SK-N-SH (cell line): ENCODE data around the gene MAN2A1. TPM values are rescaled to one million over a fixed set of nuclear protein-coding genes. Genes with fewer than 3 reads are reported as not detected.

Experiments
- CTCF ChIA-PET: fragments of 300-600, 350-600 bp; formaldehyde crosslinking; extraction: SDS; loops from one replicate; lab custom pipeline; 2021; lab: Yijun Ruan, JAX
- POLR2A ChIA-PET: fragments of 350-600 bp; sonication (Branson Sonifier 250); formaldehyde crosslinking; extraction: SDS; loops from one replicate; lab custom pipeline; 2020; ENCODE audit warnings: antibody characterized with exemption, inconsistent platforms; lab: Yijun Ruan, JAX
- DNase-seq: peaks from one replicate; pipeline ENCODE4 v3.0.0; 2012
- H2AFZ ChIP-seq: fragments of 200-600 bp; sonication (generic); 2 replicates; pipeline ENCODE4 v1.8.1; 2016; ENCODE audit warnings: antibody characterized with exemption, mild to moderate bottlenecking, low read depth
- H3F3A ChIP-seq: fragments of 200-600 bp; sonication (generic); replicated peaks from 2 replicates; pipeline ENCODE3; 2016; ENCODE audit warnings: antibody characterized with exemption, mild to moderate bottlenecking; ENCODE audit not compliant: insufficient read depth
- H3K27ac ChIP-seq, 2 experiments: fragments of 200-500 bp in 1 of 2; fragments of 200-600 bp in 1 of 2; sonication (Bioruptor generic) in 1 of 2; sonication (generic), shearing (Covaris generic) in 1 of 2; 2 replicates each; pipeline versions ENCODE4 v1.5.1 to v1.6.1; 2014 to 2016; ENCODE audit warnings: low read depth in 2 of 2, inconsistent platforms in 1 of 2, low read length in 1 of 2, mild to moderate bottlenecking in 1 of 2, mixed read lengths in 1 of 2
- H3K27me3 ChIP-seq: fragments of 200-600 bp; sonication (generic), shearing (Covaris generic); 2 replicates; pipeline ENCODE4 v1.6.1; 2016; ENCODE audit warnings: mixed run types; ENCODE audit not compliant: insufficient read depth
- H3K36me3 ChIP-seq, 2 experiments: fragments of 200-500 bp in 1 of 2; fragments of 200-600 bp in 1 of 2; sonication (Bioruptor generic) in 1 of 2; sonication (generic) in 1 of 2; replicated peaks in 1 of 2; 2 replicates each; pipeline versions ENCODE3 to v1.5.1; 2014 to 2016; ENCODE audit warnings: low read length in 1 of 2, mild to moderate bottlenecking in 1 of 2; ENCODE audit not compliant: insufficient read depth in 2 of 2, control insufficient read depth in 1 of 2
- H3K4me1 ChIP-seq, 2 experiments: fragments of 200-500 bp in 1 of 2; fragments of 200-600 bp in 1 of 2; sonication (Bioruptor generic) in 1 of 2; sonication (generic), shearing (Covaris generic) in 1 of 2; 2 replicates each; pipeline versions ENCODE4 v1.5.1 to v1.6.1; 2014 to 2016; ENCODE audit warnings: low read depth in 1 of 2, low read length in 1 of 2, mixed run types in 1 of 2; ENCODE audit not compliant: insufficient read depth in 2 of 2, control insufficient read depth in 1 of 2
- H3K4me2 ChIP-seq: fragments of 200-600 bp; sonication (generic), shearing (Covaris generic); 2 replicates; pipeline ENCODE4 v1.6.1; 2017; ENCODE audit warnings: mixed run types
- H3K4me3 ChIP-seq, 2 experiments: fragments of 200-500 bp in 1 of 2; fragments of 200-600 bp in 1 of 2; sonication (Bioruptor generic) in 1 of 2; sonication (generic), shearing (Covaris generic) in 1 of 2; 2 replicates each; pipeline versions ENCODE4 v1.5.1 to v1.8.1; 2014 to 2016; ENCODE audit warnings: low read depth in 2 of 2, inconsistent platforms in 1 of 2, low read length in 1 of 2, mild to moderate bottlenecking in 1 of 2, mixed read lengths in 1 of 2, moderate library complexity in 1 of 2
- H3K79me2 ChIP-seq: fragments of 200-600 bp; sonication (generic); 2 replicates; pipeline ENCODE4 v1.8.1; 2017; ENCODE audit warnings: mild to moderate bottlenecking; ENCODE audit not compliant: insufficient read depth
- H3K9ac ChIP-seq: fragments of 200-600 bp; sonication (generic); 2 replicates; pipeline ENCODE4 v1.6.1; 2017; ENCODE audit warnings: mixed run types
- H3K9me2 ChIP-seq: fragments of 200-600 bp; sonication (generic); 2 replicates; pipeline ENCODE4 v1.6.1; 2017; ENCODE audit warnings: mixed run types
- H3K9me3 ChIP-seq: fragments of 200-600 bp; sonication (generic); 2 replicates; pipeline ENCODE4 v1.6.1; 2017; ENCODE audit warnings: mixed run types, mild to moderate bottlenecking, moderate library complexity
- H4K20me1 ChIP-seq: fragments of 200-600 bp; sonication (generic); 2 replicates; pipeline ENCODE4 v1.6.1; 2017; ENCODE audit warnings: mild to moderate bottlenecking, mixed run types; ENCODE audit not compliant: insufficient read depth
- CHD2 ChIP-seq: fragments of 150-350 bp; IDR thresholded peaks from 2 replicates; pipeline ENCODE4 v1.6.1; 2018; ENCODE audit warnings: low read length; ENCODE audit not compliant: partially characterized antibody
- EP300 ChIP-seq, 2 experiments: IDR thresholded peaks; 2 replicates each; pipeline versions ENCODE4 v1.4.0 to v1.6.1; 2012; ENCODE audit warnings: borderline replicate concordance in 1 of 2, low read depth in 1 of 2, low read length in 1 of 2
- EZH2phosphoT487 ChIP-seq: fragments of 200-600 bp; sonication (generic); IDR thresholded peaks from 2 replicates; pipeline ENCODE4 v1.6.1; 2017; ENCODE audit warnings: low read depth, mixed run types, mild to moderate bottlenecking, antibody characterized with exemption, moderate library complexity, borderline replicate concordance
- FOXJ3 ChIP-seq: sonication (generic); formaldehyde crosslinking; IDR thresholded peaks from 2 replicates; pipeline ENCODE4 v1.5.1; 2020; ENCODE audit warnings: mild to moderate bottlenecking, missing genetic modification reagents
- FOXM1 ChIP-seq: IDR thresholded peaks from 2 replicates; pipeline ENCODE4 v1.4.0; 2012; ENCODE audit warnings: low read depth, mild to moderate bottlenecking
- GABPA ChIP-seq: IDR thresholded peaks from 2 replicates; pipeline ENCODE4 v1.4.0; 2012; ENCODE audit warnings: low read depth, mild to moderate bottlenecking
- IRF3 ChIP-seq: fragments of 150-350 bp; IDR thresholded peaks from 2 replicates; pipeline ENCODE4 v1.6.1; 2016; ENCODE audit warnings: mild to moderate bottlenecking, low read depth, low read length
- MEF2A ChIP-seq: IDR thresholded peaks from 2 replicates; pipeline ENCODE4 v1.4.0; 2012; ENCODE audit warnings: low read depth, borderline replicate concordance
- MXI1 ChIP-seq: IDR thresholded peaks from 2 replicates; pipeline ENCODE4 v1.6.1; 2012; ENCODE audit warnings: mild to moderate bottlenecking, low read depth, low read length, improper control_type of control experiment
- NRF1 ChIP-seq: IDR thresholded peaks from 2 replicates; pipeline ENCODE4 v1.6.1; 2012; ENCODE audit warnings: low read depth, mild to moderate bottlenecking, low read length
- POLR2AphosphoS5 ChIP-seq: IDR thresholded peaks from 2 replicates; pipeline ENCODE4 v1.6.1; 2012; ENCODE audit warnings: low read depth, low read length
- RAD21 ChIP-seq: IDR thresholded peaks from 2 replicates; pipeline ENCODE4 v1.6.1; 2012; ENCODE audit warnings: mild to moderate bottlenecking, low read length
- RCOR1 ChIP-seq: fragments of 150-350 bp; IDR thresholded peaks from 2 replicates; pipeline ENCODE4 v1.6.1; 2017; ENCODE audit warnings: antibody characterized with exemption, low read length
- RFX5 ChIP-seq: IDR thresholded peaks from 2 replicates; pipeline ENCODE4 v1.6.1; 2012; ENCODE audit warnings: mild to moderate bottlenecking, improper control_type of control experiment, low read length
- RXRA ChIP-seq: IDR thresholded peaks from 2 replicates; pipeline ENCODE4 v1.4.0; 2012; ENCODE audit warnings: low read depth, mild to moderate bottlenecking, borderline replicate concordance
- TAF1 ChIP-seq: IDR thresholded peaks from 2 replicates; pipeline ENCODE4 v1.6.1; 2012; ENCODE audit warnings: low read depth, mild to moderate bottlenecking, low read length, moderate library complexity, borderline replicate concordance
- YY1 ChIP-seq: IDR thresholded peaks from 2 replicates; pipeline ENCODE4 v1.4.0; 2012; ENCODE audit warnings: low read depth, mild to moderate bottlenecking
- ZBTB33 ChIP-seq: IDR thresholded peaks from 2 replicates; pipeline ENCODE4 v1.4.0; 2012; ENCODE audit warnings: low read depth, borderline replicate concordance
- WGBS: methylation state at CpG from one replicate; pipeline ENCODE4 v1.1.6; 2017; ENCODE audit warnings: low lambda C conversion rate; 5-methylcytosine and 5-hydroxymethylcytosine counted together
- polyA plus RNA-seq, 3 experiments: library from polyadenylated mRNA; depleted of rRNA; stranded (reverse); fragments of >200 nt; gene quantifications; 2 replicates each; pipeline ENCODE4 v1.2.3, GENCODE V29; 2012
- TF ChIP-seq, protein P1 (sequence below): IDR thresholded peaks from 2 replicates; pipeline ENCODE4; 2012

MAN2A1 gene
- polyA plus RNA-seq, 1 of the 3 experiments (the other 2 are of a cell fraction) = 19.7 TPM

DNA sequence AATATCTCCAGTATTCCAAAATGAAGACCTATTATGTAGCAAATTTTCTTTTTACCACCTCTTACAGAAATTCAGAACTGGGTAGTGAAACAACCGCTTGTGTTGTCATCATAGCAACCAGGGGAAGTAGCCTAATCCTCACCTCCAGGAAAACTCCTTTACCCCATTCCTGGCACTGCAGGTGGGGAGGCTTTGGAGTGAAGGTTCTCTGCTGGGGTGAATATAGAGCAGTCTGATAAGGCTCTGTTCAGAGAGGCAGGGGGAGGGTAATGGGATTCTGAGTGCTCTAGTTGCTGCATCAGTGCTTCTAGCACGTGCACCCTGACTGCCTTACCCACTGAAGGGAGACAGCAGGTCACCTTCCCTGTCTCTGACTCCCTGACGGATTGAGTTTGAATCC, 116.2 kb downstream of the MAN2A1 start (continued):
- TF ChIP-seq EZH2phosphoT487 = no peak
- TF ChIP-seq GABPA = no peak
- TF ChIP-seq YY1 = no peak
- TF ChIP-seq, all 33 proteins: peak for 0

- WGBS = 92% methylated on average over 2 of the region's 2 CpGs
- H3K9me2 ChIP-seq = no peaks in the 10 kb centered on the region; the same call in 1 of the 2 replicates
- no peaks in the 10 kb centered on the region; the same call in 1 of the 2 replicates for H3K79me2 ChIP-seq
- no peak for TF ChIP-seq EP300 (IDR thresholded peaks at IDR 0.05; ENCODE audit: borderline replicate concordance in 1 of 2, low read depth in 1 of 2, low read length in 1 of 2)
- TF ChIP-seq RAD21 = no peak
- TF ChIP-seq ZBTB33 = no peak
- TF ChIP-seq, protein P1, sequence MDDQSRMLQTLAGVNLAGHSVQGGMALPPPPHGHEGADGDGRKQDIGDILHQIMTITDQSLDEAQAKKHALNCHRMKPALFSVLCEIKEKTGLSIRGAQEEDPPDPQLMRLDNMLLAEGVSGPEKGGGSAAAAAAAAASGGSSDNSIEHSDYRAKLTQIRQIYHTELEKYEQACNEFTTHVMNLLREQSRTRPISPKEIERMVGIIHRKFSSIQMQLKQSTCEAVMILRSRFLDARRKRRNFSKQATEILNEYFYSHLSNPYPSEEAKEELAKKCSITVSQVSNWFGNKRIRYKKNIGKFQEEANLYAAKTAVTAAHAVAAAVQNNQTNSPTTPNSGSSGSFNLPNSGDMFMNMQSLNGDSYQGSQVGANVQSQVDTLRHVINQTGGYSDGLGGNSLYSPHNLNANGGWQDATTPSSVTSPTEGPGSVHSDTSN = no peak
- TF ChIP-seq GABPA = no peak
- TF ChIP-seq NRF1 = no peak
- TF ChIP-seq MEF2A = no peak
- no peak for TF ChIP-seq RCOR1
- TF ChIP-seq MXI1 = no peak
- no peak for TF ChIP-seq RXRA
- TF ChIP-seq EZH2phosphoT487 = no peak
- TF ChIP-seq CHD2 = no peak
- no peak for TF ChIP-seq FOXM1
- no peak for TF ChIP-seq TAF1
- TF ChIP-seq YY1 = no peak
- no peak for TF ChIP-seq RFX5
- TF ChIP-seq IRF3 = no peak
- no peak for TF ChIP-seq POLR2AphosphoS5
- TF ChIP-seq FOXJ3 (CRISPR knock-in tag) = no peak
- DNase-seq = no peak
- H4K20me1 ChIP-seq = no peaks in the 10 kb centered on the region
- H3K9me3 ChIP-seq = no peaks in the 10 kb centered on the region; the same call in 1 of the 2 replicates
- CTCF ChIA-PET = no interaction called here
- no peak overlapping the region for H3K27ac ChIP-seq
- H3K9ac ChIP-seq = no peak overlapping the region
- H3K4me1 ChIP-seq = no peaks in the 10 kb centered on the region
- no peaks in the 10 kb centered on the region for H3K27me3 ChIP-seq
- H3F3A ChIP-seq = peaks cover 3% of the 10 kb centered on the region
- POLR2A ChIA-PET = no interaction called here
- no peak overlapping the region for H2AFZ ChIP-seq
- H3K4me3 ChIP-seq = no peak overlapping the region
- no peak overlapping the region for H3K4me2 ChIP-seq
- peaks cover 33 to 47% of the 10 kb centered on the region in 2 experiments for H3K36me3 ChIP-seq
These were observed 123.0 kb downstream of the MAN2A1 start for GRCh38 chr5:109812698-109813097.
